22Rv1 (cell line): Measurements from ENCODE around the gene PAX3.

ENCODE experiments used
- H3K27ac ChIP-seq: fragments of 450-650 bp; 2 replicates; pipeline ENCODE4 v1.5.1; 2017
- CTCF ChIP-seq: fragments of 450-650 bp; IDR thresholded peaks from 2 replicates; pipeline ENCODE4 v1.5.1; 2017; ENCODE audit warnings: mild to moderate bottlenecking
- ZFX ChIP-seq: fragments of 450-650 bp; IDR thresholded peaks from 2 replicates; pipeline ENCODE4 v1.6.1; 2017; ENCODE audit warnings: antibody characterized with exemption, borderline replicate concordance

The PAX3 gene

GRCh38 chr2:222208010-222208690 lies 90.6 kb downstream of the PAX3 start:
- H3K27ac ChIP-seq, result no peak overlapping the region
- TF ChIP-seq ZFX, result no peak
- no peak for TF ChIP-seq CTCF

- H3K27ac ChIP-seq, result no peak overlapping the region
- TF ChIP-seq ZFX, result no peak
- TF ChIP-seq CTCF, result no peak
Observed at GRCh38 chr2:222205136-222205535, 93.7 kb downstream of the PAX3 start.

DNA sequence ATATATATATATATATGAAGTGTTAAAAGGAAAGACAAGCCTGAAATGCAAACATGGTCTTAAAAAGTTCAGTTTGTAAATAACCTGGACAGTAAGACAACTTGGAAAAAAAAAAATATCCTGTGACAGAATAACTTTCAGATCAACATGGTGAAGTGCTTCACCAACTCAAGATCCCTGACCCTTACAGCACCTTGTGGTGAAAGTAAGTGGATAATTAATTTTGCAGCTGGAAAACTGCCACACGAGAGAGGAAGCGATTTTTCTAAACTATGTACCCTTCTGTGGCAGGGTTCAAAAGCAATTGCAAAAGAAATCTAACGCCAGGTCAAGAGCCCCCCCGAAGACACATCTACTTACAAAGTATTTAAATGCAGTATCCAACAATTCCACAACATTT lies 95.8 kb downstream of the PAX3 start:
- no peak overlapping the region for H3K27ac ChIP-seq
- no peak for TF ChIP-seq ZFX
- TF ChIP-seq CTCF, result no peak

DNA sequence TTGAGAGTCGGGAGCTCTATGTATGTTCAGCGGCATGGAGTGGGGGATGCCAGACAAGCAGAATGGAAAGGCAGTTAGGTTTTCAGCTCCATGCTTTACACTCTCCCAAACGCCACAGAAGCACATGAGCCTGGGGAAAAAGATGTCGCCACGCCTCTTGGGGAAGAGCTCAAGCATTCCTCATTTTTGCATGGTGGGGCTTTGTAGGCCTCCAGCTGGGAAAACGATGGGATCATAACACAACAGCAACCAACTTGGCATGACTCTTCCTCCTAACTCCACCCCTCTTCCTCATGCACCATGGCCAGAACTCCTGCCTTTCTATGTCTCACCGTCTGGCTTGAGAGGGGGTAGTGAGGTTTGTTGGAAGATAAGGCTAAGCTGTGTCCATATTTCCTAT lies 102.6 kb downstream of the PAX3 start:
- no peak for TF ChIP-seq CTCF
- no peak for TF ChIP-seq ZFX

GRCh38 chr2:222194669-222195068 lies 104.1 kb downstream of the PAX3 start:
- TF ChIP-seq ZFX (no peak), CTCF (no peak)
- no peak overlapping the region for H3K27ac ChIP-seq

More for the DNA sequence above, 102.6 kb downstream of the PAX3 start:
- no peak overlapping the region for H3K27ac ChIP-seq

DNA sequence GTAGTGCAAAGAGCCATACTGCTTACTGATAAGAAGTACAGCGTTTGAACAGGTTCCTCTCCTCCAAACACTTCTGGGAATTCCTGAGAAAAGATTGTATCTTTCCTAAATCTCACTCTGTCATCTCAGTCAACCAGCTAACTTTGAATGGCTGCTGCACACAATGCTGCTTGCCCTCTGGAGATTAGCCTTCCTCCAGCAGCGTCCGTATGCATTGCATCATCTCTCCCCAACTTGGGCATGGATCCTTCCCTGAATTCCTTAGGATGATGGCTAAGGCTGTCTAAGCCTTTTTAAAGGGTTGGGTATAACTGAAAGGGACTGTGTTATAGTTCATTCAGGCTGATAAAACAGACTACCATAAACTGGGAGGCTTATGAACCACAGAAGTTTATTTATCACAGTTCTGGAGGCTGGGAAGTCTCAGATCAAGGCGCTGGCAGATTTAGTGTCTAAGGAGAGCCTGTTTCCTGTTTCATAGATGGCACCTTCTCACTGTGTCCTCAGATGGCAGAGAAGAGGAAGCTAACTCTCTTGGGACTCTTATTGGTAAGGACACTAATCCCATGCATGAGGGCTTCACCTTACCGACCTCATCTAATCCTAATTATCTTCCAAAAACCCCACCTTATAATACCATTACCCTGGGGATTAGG lies 105.3 kb downstream of the PAX3 start:
- TF ChIP-seq ZFX (no peak), CTCF (no peak)

DNA sequence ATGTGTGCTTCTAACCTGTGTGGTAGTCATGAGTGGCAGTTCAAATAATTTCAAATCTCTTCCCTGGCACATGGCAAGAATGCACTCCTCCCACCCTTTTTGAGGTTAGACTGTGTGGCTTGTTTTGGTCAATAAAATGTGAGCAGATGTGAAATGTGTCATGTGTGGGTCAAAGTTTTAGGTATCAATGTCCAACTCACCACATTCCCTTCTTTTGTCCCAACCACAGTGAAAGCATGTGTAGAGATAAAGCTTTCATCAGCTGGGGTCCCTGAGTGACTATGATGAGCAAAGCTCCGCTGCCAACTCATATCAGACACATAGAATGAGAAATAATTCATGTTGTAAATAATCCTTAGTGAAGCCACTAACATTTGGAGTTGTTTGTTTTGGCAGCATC lies 118.2 kb downstream of the PAX3 start:
- H3K27ac ChIP-seq, result no peak overlapping the region
- TF ChIP-seq CTCF, result no peak

More for the DNA sequence above, 105.3 kb downstream of the PAX3 start:
- no peak overlapping the region for H3K27ac ChIP-seq
